ENCODE measurements around the gene DCLK3. TPM values are rescaled to one million over a fixed set of nuclear protein-coding genes. Genes with fewer than 3 reads are reported as not detected.

DCLK3 gene
- total and polyA plus RNA-seq, 2 donors (not counting 1 experiment from before 2014, with no cell fraction given), result not detected

DNA sequence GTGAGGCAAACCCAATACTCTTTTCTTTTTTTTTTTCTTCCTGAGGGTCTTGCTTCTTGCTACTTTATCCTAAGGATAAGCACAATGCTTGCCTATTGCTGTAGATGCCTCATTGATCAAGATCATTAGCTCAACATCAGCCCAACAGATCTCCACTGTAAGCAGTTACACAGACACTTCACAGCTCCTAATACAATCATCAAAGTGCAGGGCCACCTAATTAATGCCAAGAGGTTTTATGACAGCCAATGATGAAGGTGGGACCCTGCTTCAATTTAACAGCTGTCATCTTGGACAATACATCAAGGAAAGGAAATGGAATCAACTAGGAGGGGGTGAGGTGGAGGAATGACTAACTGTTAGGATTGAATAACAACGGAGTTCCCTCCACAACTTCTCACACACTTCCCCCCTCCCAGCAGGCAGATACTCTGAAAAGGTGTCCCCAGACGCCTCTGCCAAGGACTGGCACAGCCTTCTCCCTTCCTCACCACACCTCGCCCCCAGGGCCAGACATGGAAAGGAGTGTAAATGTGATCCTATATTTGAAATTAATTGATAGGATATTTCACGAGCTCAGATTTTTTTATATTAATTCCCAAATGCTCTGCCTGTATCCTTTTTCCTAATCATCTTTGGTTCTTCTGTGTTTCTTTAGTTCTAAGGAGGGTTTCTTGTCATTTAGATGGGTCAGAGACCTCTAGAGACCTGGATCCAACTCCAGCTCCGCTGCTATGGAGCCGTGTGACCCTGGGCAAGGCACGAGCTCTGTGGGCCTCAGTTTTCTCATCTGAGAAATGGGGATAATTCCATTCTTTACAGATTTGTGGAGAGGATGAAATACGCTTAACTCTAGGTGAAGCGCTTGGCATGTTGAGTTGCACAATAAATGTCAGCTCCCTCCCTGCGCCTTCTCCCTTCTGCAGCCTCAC, 1.2 kb downstream of the DCLK3 start:
- Histone ChIP-seq H3K9ac (ENCODE audit: insufficient read depth, low read length) (no peak overlapping the region), H2AFZ (ENCODE audit: low read length) (no peak overlapping the region), H3K9me3 (ENCODE audit: control insufficient read depth, insufficient read depth, low read depth, low read length) (no peaks in the 10 kb centered on the region), H3K4me3 (replicated peaks in 1 of 4; ENCODE audit: control extremely low read depth in 1 of 4, insufficient read depth in 1 of 4, low read depth in 3 of 4, low read length in 4 of 4) (no peak overlapping the region), H3K4me2 (ENCODE audit: extremely low read depth, insufficient read depth, low read length) (no peak overlapping the region), H4K20me1 (ENCODE audit: control insufficient read depth, extremely low read depth, insufficient read depth, low read length) (no peaks in the 10 kb centered on the region), H3K36me3 (ENCODE audit: control insufficient read depth, insufficient read depth, low read length) (no peaks in the 10 kb centered on the region), H3K4me1 (ENCODE audit: control insufficient read depth, extremely low read depth, insufficient read depth, low read length) (no peaks in the 10 kb centered on the region), H3K79me2 (ENCODE audit: control insufficient read depth, insufficient read depth, low read length) (no peaks in the 10 kb centered on the region), H3K27ac (ENCODE audit: insufficient read depth, low read length) (no peak overlapping the region), H3K27me3 (ENCODE audit: control insufficient read depth, insufficient read depth, low read length) (peaks cover 20% of the 10 kb centered on the region)
- no peak for TF ChIP-seq EZH2 (IDR thresholded peaks at IDR 0.05; ENCODE audit: low read length, missing control alignments)
- TF ChIP-seq, protein P1, sequence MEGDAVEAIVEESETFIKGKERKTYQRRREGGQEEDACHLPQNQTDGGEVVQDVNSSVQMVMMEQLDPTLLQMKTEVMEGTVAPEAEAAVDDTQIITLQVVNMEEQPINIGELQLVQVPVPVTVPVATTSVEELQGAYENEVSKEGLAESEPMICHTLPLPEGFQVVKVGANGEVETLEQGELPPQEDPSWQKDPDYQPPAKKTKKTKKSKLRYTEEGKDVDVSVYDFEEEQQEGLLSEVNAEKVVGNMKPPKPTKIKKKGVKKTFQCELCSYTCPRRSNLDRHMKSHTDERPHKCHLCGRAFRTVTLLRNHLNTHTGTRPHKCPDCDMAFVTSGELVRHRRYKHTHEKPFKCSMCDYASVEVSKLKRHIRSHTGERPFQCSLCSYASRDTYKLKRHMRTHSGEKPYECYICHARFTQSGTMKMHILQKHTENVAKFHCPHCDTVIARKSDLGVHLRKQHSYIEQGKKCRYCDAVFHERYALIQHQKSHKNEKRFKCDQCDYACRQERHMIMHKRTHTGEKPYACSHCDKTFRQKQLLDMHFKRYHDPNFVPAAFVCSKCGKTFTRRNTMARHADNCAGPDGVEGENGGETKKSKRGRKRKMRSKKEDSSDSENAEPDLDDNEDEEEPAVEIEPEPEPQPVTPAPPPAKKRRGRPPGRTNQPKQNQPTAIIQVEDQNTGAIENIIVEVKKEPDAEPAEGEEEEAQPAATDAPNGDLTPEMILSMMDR (conservative IDR thresholded peaks at IDR 0.05 in 1 of 2, IDR thresholded peaks at IDR 0.05 in 1 of 2; ENCODE audit: low read depth in 1 of 2, low read length in 2 of 2), result no peak
- no peak for DNase-seq (ENCODE audit: low read depth in 2 of 2)

DNA sequence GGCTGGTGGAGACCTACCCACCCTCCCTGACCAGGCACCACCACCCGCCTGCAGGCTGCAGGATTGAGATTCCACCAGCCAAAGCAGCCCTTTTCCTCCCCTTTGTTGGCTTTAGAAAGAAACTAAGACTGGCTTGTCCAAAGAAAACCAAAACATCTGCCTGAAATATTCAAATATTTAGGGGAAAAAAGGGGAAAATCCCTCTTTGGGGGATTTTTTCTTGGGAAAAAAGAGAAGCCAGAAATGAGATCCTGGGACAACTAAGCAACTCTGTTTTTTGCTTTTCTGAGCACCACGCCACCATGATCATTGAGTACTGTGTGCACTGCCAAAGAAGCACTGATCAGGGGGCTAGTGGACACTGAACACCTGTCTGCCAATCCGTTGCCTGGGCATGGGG, 2.6 kb downstream of the DCLK3 start:
- Histone ChIP-seq H3K79me2 (ENCODE audit: control insufficient read depth, insufficient read depth, low read length) (no peaks in the 10 kb centered on the region), H3K4me3 (replicated peaks in 1 of 4; ENCODE audit: control extremely low read depth in 1 of 4, insufficient read depth in 1 of 4, low read depth in 3 of 4, low read length in 4 of 4) (no peak overlapping the region), H3K4me2 (ENCODE audit: extremely low read depth, insufficient read depth, low read length) (no peak overlapping the region), H2AFZ (ENCODE audit: low read length) (no peak overlapping the region), H3K4me1 (ENCODE audit: control insufficient read depth, extremely low read depth, insufficient read depth, low read length) (no peaks in the 10 kb centered on the region), H3K9me3 (ENCODE audit: control insufficient read depth, insufficient read depth, low read depth, low read length) (no peaks in the 10 kb centered on the region), H3K36me3 (ENCODE audit: control insufficient read depth, insufficient read depth, low read length) (no peaks in the 10 kb centered on the region), H3K27ac (ENCODE audit: insufficient read depth, low read length) (no peak overlapping the region), H3K27me3 (ENCODE audit: control insufficient read depth, insufficient read depth, low read length) (peaks cover 21% of the 10 kb centered on the region), H4K20me1 (ENCODE audit: control insufficient read depth, extremely low read depth, insufficient read depth, low read length) (no peaks in the 10 kb centered on the region), H3K9ac (ENCODE audit: insufficient read depth, low read length) (no peak overlapping the region)
- no peak for DNase-seq (ENCODE audit: low read depth in 2 of 2)
- TF ChIP-seq, protein P1 (conservative IDR thresholded peaks at IDR 0.05 in 1 of 2, IDR thresholded peaks at IDR 0.05 in 1 of 2; ENCODE audit: low read depth in 1 of 2, low read length in 2 of 2), result no peak
- TF ChIP-seq EZH2 (IDR thresholded peaks at IDR 0.05; ENCODE audit: low read length, missing control alignments), result no peak

DNA sequence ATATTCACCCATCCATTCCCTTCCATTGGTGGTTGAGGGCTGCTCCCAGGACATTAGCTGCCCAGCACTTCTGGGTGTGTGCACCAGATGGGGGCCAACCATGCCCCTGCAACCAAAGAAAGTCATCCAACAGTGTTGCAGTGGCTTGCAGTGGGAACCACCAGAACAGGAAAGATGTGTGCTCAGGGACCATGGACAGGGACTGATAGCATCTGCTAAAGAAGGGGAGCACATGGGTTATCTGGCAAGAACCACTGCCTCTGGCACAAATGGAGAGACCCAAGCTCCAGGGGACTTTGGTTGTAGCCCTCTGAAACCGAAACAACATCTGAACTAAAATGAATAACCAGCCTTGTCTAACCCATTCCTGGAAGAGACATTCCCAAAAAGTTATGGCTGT, 8.1 kb downstream of the DCLK3 start:
- H4K20me1 ChIP-seq (ENCODE audit: control insufficient read depth, extremely low read depth, insufficient read depth, low read length), result no peaks in the 10 kb centered on the region
- H3K27me3 ChIP-seq (ENCODE audit: control insufficient read depth, insufficient read depth, low read length), result peaks cover 5% of the 10 kb centered on the region
- no peak overlapping the region for H2AFZ ChIP-seq (ENCODE audit: low read length)
- no peaks in the 10 kb centered on the region for H3K9me3 ChIP-seq (ENCODE audit: control insufficient read depth, insufficient read depth, low read depth, low read length)
- no peaks in the 10 kb centered on the region for H3K36me3 ChIP-seq (ENCODE audit: control insufficient read depth, insufficient read depth, low read length)
- no peaks in the 10 kb centered on the region for H3K4me1 ChIP-seq (ENCODE audit: control insufficient read depth, extremely low read depth, insufficient read depth, low read length)
- H3K79me2 ChIP-seq (ENCODE audit: control insufficient read depth, insufficient read depth, low read length), result no peaks in the 10 kb centered on the region
- H3K27ac ChIP-seq (ENCODE audit: insufficient read depth, low read length), result no peak overlapping the region
- no peak for DNase-seq (ENCODE audit: low read depth in 2 of 2)
- TF ChIP-seq EZH2 (IDR thresholded peaks at IDR 0.05; ENCODE audit: low read length, missing control alignments), result no peak
- TF ChIP-seq, protein P1 (conservative IDR thresholded peaks at IDR 0.05 in 1 of 2, IDR thresholded peaks at IDR 0.05 in 1 of 2; ENCODE audit: low read depth in 1 of 2, low read length in 2 of 2), result no peak
- H3K9ac ChIP-seq (ENCODE audit: insufficient read depth, low read length), result no peak overlapping the region
- H3K4me2 ChIP-seq (ENCODE audit: extremely low read depth, insufficient read depth, low read length), result no peak overlapping the region
- H3K4me3 ChIP-seq (replicated peaks in 1 of 4; ENCODE audit: control extremely low read depth in 1 of 4, insufficient read depth in 1 of 4, low read depth in 3 of 4, low read length in 4 of 4), result no peak overlapping the region

Measured in fibroblast of lung (primary cell).